RWPE2 (cell line): ENCODE results near the gene SETX.

Experiments
- ATAC-seq: fragments of 200-7000 bp; cut with Tn5 transposase; 3 replicates; pipeline ENCODE4 v1.9.1; 2021; ENCODE audit warnings: low read depth
- DNase-seq: peaks from one replicate; pipeline ENCODE4 v3.0.0-alpha.2; 2020; ENCODE audit warnings: low spot score
- H3K27ac ChIP-seq: fragments of 450-650 bp; 2 replicates; pipeline ENCODE4 v1.5.1; 2017; ENCODE audit warnings: mild to moderate bottlenecking; ENCODE audit not compliant: poor library complexity, severe bottlenecking
- H3K27me3 ChIP-seq: fragments of 250-450 bp; sonication (Bioruptor Pico); 2 replicates; pipeline ENCODE4 v1.5.1; 2021; ENCODE audit warnings: mild to moderate bottlenecking, moderate library complexity; ENCODE audit not compliant: insufficient read depth, poor library complexity, severe bottlenecking
- H3K36me3 ChIP-seq: fragments of 250-450 bp; sonication (Bioruptor Pico); 2 replicates; pipeline ENCODE4 v1.5.1; 2020; ENCODE audit warnings: low read depth, mild to moderate bottlenecking, moderate library complexity
- H3K4me1 ChIP-seq: fragments of 250-450 bp; sonication (Bioruptor Pico); 2 replicates; pipeline ENCODE4 v1.5.1; 2021; ENCODE audit warnings: mild to moderate bottlenecking, moderate library complexity; ENCODE audit not compliant: insufficient read depth, poor library complexity, severe bottlenecking
- H3K4me3 ChIP-seq: fragments of 250-450 bp; sonication (Bioruptor Pico); 2 replicates; pipeline ENCODE4 v1.5.1; 2021; ENCODE audit warnings: mild to moderate bottlenecking, moderate library complexity; ENCODE audit not compliant: severe bottlenecking
- H3K9me3 ChIP-seq: fragments of 250-450 bp; sonication (Bioruptor Pico); 2 replicates; pipeline ENCODE4 v1.5.1; 2021; ENCODE audit warnings: mild to moderate bottlenecking, moderate library complexity; ENCODE audit not compliant: severe bottlenecking
- CTCF ChIP-seq: fragments of 450-650 bp; IDR thresholded peaks from one replicate; pipeline ENCODE4 v1.5.1; 2017; ENCODE audit warnings: mild to moderate bottlenecking, moderate library complexity; ENCODE audit not compliant: poor library complexity, severe bottlenecking

The SETX gene

GRCh38 chr9:132354637-132355355 is at the start of gene SETX:
TSS of gene SETX (minus strand) at chr9:132354986. CDS start at chr9:132349428, 5,558 bp downstream.
- ATAC-seq (peak; percentile 92), DNase-seq (peak; percentile 95)
- peak within 1 kb of the TSS; percentile 47 for H3K27ac ChIP-seq
- peaks cover 42% of the 10 kb centered on the region for H3K36me3 ChIP-seq
- no peaks in the 10 kb centered on the region for H3K27me3 ChIP-seq
- H3K4me3 ChIP-seq, result peak within 1 kb of the TSS; percentile 95
- peaks cover 36% of the 10 kb centered on the region for H3K4me1 ChIP-seq
- H3K9me3 ChIP-seq, result no peaks in the 10 kb centered on the region
- no peak for TF ChIP-seq CTCF

GRCh38 chr9:132404228-132404881 is 49.6 kb upstream of the SETX start:
- no peak for DNase-seq
- Histone ChIP-seq H3K9me3 (no peaks in the 10 kb centered on the region), H3K4me3 (no peak overlapping the region), H3K4me1 (peaks cover 7% of the 10 kb centered on the region), H3K36me3 (peaks cover 36% of the 10 kb centered on the region), H3K27me3 (no peaks in the 10 kb centered on the region), H3K27ac (no peak overlapping the region)
- no peak for ATAC-seq
- no peak for TF ChIP-seq CTCF

- Histone ChIP-seq H3K4me1 (peaks cover 5% of the 10 kb centered on the region), H3K27me3 (no peaks in the 10 kb centered on the region), H3K9me3 (no peaks in the 10 kb centered on the region), H3K4me3 (no peak overlapping the region), H3K27ac (no peak overlapping the region), H3K36me3 (peaks cover 59% of the 10 kb centered on the region)
- no peak for ATAC-seq
- DNase-seq, result no peak
- no peak for TF ChIP-seq CTCF
Observed at GRCh38 chr9:132401824-132402223, 47.0 kb upstream of the SETX start.

- TF ChIP-seq CTCF, result no peak
- H3K27me3 ChIP-seq, result no peaks in the 10 kb centered on the region
- no peaks in the 10 kb centered on the region for H3K4me1 ChIP-seq
- DNase-seq (no peak), ATAC-seq (no peak)
- H3K27ac ChIP-seq, result no peak overlapping the region
- no peaks in the 10 kb centered on the region for H3K9me3 ChIP-seq
- no peak overlapping the region for H3K4me3 ChIP-seq
- peaks cover 91% of the 10 kb centered on the region for H3K36me3 ChIP-seq
Observed at GRCh38 chr9:132395560-132395959, 40.8 kb upstream of the SETX start.

GRCh38 chr9:132391449-132391848 is 36.7 kb upstream of the SETX start:
- peaks cover 92% of the 10 kb centered on the region for H3K36me3 ChIP-seq
- no peaks in the 10 kb centered on the region for H3K9me3 ChIP-seq
- no peaks in the 10 kb centered on the region for H3K4me1 ChIP-seq
- no peak overlapping the region for H3K4me3 ChIP-seq
- H3K27me3 ChIP-seq, result no peaks in the 10 kb centered on the region
- H3K27ac ChIP-seq, result no peak overlapping the region
- ATAC-seq (no peak), DNase-seq (no peak)
- TF ChIP-seq CTCF, result no peak
